ENCODE results near the gene ZBTB7A. TPM values are rescaled to one million over a fixed set of nuclear protein-coding genes. Genes with fewer than 3 reads are reported as not detected.

Gene ZBTB7A
- total RNA-seq = 12.7 TPM

- peak; percentile 76 for DNase-seq
Measured at GRCh38 chr19:4066682-4067395, at the start of gene ZBTB7A. Gene ZBTB7A (minus strand): TSS chr19:4066899. CDS start chr19:4055232, 11,667 bp downstream.

DNA sequence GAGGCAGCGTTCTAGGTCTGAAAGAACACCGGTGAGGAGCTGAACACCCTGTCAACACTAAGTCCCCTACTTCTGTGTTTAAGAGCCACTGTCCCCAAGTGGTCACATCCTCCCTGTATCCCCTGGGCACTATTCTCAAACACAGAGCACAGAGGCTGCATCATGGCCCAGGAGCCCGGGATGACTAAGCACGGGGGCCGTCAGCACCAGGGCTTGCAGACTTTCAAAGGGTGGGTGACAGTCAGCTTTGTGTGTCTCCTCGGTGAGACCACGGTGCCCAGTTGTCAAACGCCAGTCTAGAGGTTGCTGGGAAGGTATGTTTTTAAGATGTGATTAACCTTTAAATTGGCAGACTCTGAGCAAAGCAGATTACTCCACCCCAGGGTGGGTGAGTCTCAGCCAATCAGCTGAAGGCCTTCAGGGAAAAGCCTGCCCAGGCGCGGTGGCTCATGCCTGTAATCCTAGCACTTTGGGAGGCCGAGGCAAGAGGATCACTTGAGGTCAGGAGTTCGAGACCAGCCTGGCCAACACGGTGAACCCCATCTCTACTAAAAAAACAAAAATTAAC lies 49.2 kb upstream of the ZBTB7A start:
- no peak for DNase-seq

GRCh38 chr19:4115050-4115817 lies 48.5 kb upstream of the ZBTB7A start:
- DNase-seq = no peak

DNA sequence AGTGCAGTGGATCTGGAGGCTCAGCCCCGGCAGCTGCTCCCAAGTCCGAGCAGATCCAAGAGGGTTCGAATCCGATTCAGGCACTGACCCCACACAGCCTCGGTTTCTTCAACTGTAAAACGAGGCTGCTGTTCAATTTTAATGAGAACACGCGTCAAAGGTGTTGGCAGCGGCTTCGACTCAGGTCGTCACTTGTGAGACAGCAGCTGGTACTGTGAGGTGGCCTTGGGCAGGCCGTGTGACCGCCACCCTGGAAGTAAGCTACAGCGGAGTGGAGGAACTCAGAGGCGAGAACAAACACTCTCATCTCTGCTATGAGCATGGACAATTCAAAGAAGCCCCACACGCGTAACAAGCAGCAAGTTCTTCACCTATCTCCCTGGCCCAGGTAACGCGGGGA lies 47.5 kb upstream of the ZBTB7A start:
- DNase-seq = no peak

DNA sequence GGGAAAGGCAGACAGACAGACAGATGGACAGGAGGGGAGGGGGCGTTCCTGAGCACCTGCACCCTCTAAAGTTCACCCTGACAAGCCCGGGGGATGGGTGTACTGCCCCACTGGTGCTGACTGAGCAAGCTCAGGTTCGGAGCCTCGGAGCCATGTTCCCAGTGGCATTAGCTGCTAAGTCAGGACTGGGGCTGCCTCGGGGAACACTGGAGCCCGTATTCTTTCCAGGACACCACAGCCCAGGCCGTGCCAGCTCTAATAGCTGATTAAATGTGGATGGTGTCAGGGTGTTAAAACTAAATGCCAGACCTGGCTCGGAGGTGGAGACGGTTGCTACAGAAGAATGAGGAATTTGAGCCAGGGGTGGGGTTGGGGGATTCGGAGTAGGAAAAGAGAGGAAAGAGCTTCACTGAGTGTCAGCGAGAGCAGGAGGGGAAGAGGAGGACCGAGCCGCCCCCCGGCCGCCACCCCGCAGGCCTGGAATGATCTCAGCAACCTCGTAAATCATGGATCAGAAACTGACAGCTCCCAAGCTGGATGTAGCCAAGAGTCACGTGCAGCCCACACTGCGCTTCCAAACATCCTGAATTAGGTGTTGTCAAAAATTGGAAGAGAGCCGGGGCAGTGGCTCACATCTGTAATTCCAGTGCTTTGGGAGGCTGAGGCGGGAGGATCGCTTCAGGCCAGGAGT lies 46.8 kb upstream of the ZBTB7A start:
- no peak for DNase-seq

DNA sequence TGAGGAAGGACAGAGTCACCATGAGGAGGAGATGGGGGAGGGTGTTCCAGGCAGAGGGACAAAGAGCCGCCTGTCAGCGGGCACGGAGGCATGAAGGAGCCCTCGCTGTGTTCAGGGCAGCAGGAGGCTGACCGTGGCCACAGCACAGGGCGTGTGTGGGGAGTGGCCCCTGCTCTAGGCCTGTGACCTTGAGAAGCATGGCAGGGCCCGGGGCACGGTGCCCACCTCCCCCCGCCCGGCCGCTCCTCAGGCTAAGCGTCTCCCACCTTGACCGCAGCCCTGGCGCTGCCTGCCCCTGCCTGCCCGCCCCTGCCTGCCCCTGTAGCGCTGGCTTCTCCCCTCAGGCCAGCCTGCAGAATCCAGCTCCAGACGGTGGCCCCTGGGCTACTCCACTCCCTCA lies 45.7 kb upstream of the ZBTB7A start:
- no peak for DNase-seq

DNA sequence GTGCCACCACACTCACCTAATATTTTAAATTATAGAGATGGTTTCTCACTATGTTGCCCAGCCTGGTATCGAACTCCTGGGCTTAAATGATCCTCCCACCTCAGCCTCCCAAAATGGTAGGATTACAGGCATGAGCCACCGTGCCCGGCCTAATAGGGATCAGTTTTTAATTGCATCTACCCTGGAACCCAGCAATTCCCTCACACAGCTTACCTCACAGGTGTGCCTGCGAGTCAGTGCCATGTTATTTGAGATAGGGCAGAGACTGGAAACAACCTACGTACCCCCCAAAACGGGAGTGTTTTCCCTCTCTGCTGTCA lies 42.9 kb upstream of the ZBTB7A start:
- DNase-seq = no peak

- DNase-seq = no peak
Measured at GRCh38 chr19:4108767-4109625, 42.3 kb upstream of the ZBTB7A start.

GRCh38 chr19:4103080-4103433 lies 36.4 kb upstream of the ZBTB7A start:
- DNase-seq = no peak

- no peak for DNase-seq
Measured at GRCh38 chr19:4102339-4103079, 35.8 kb upstream of the ZBTB7A start.

DNA sequence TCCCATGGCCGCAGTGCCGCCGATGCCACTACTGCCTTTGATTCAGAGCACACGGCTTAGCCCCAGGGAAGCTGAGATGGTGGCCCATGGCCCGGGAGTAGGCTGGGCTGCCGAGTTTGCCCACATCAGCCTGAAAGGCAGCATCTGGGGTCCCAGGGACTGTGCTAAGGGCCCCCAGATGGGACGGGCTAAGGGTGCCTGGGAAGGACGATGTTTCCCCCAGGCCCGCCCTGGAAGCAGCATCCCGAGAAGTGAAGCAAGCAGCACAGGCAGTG lies 34.7 kb upstream of the ZBTB7A start:
- DNase-seq = no peak

GRCh38 chr19:4100647-4101495 lies 34.2 kb upstream of the ZBTB7A start:
- DNase-seq = no peak

- DNase-seq = no peak
Measured at GRCh38 chr19:4099041-4099764, 32.5 kb upstream of the ZBTB7A start.

GRCh38 chr19:4098493-4098892 lies 31.8 kb upstream of the ZBTB7A start:
- no peak for DNase-seq

DNA sequence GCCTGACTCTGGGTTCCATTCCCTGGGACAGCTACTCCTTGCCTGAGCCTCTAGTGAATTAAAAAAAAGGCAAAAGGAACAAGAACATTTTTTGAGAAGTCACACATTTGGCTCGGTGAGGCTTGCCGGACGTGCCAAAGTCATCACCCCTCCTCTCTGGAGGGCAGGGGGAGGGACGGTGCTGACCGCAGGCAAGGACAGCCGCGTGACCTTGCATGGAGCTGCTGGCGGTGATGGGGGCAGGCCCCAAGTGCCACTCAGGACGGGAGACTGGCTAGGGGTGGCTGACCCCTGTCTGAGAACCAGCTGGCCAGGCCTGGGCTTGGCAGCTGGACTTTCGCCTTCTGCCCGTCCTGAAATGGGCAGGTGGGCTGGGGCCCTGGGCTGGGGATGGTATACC lies 30.8 kb upstream of the ZBTB7A start:
- no peak for DNase-seq

GRCh38 chr19:4096049-4096892 lies 29.6 kb upstream of the ZBTB7A start:
- DNase-seq = no peak

GRCh38 chr19:4095488-4095844 lies 28.8 kb upstream of the ZBTB7A start:
- no peak for DNase-seq

- DNase-seq = no peak
Measured at GRCh38 chr19:4094761-4095487, 28.2 kb upstream of the ZBTB7A start.

All from skin of body (tissue), 2 donors.